Stimulated activated CD8-positive, alpha-beta memory T cell treated with anti-CD3 and anti-CD28 coated beads, Interleukin-7, amount 100 ng/mL, for 24 hours (primary cell): Measurements from ENCODE around the gene EFCAB11.
A peak's percentile ranks its signal among the peaks of the same experiment; 100 is the strongest.

Experiments
- DNase-seq: peaks from one replicate; pipeline ENCODE4 v3.0.0-alpha.2; 2020; ENCODE audit warnings: low read depth

The EFCAB11 gene

DNA sequence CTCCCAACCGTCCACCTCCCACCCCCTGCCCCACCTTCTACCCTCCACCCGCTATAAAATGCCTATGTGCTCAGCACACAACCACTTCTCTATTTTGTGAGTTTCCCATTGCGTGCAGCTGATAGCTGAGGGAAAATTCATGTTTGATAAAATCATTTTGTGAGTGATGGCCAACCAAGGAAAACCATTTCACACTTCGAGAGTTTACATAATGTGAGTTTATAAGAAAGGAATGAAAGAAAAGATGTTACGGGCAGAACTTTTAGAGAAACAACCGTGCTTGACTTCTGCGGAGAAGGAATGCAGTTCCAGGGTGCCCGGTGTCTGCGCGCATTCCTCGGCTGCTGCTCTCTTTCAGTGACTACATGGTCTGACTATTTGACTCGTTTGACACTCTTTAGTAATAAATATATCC lies 140.9 kb downstream of the EFCAB11 start:
- no peak for DNase-seq

DNA sequence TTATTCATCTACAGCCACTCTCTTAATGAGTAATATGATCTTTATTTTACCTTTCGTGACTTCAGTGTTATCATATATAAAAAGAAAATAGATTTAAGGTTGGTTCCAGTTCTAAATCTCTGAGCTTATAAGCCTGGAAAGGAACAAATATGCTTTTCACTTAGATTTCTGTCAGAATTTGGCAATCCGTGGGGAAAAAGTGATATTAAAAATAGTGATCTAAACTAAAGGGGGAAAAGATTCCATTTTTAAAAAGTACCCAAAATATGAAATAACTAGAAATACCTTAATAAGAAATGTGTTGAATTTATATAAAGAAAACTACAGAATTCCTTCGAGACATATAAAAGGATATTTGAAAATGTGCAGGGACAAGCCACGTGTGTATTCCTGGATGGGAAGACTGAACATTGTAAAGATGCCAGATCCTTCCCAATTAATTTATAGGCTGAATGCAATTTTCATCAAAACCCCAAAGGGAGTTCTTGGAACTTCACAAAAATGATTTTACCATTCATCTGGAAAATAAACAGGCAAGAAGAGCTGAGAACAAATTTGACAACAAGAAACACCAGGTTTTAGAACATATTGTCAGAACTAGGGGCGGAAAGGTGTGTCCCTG lies 142.5 kb downstream of the EFCAB11 start:
- DNase-seq = no peak

DNA sequence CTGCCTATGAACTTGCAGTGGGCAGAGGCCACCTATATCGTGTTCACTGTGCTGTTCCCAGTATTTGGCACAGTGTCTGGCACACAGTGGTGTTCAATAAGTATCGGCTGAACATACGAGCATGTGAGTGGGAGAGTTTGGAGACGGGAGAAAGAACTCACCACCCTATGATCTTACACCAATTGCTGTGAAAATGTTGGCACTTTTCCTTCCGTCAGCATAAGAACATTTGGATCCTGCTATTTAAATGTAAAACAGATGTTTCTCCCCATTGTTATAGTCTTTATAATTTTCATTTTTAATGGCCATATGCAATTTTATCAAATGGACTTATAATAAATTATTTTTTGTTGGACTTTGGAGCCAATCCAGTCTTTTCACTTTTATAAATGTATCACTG lies 144.4 kb downstream of the EFCAB11 start:
- no peak for DNase-seq

DNA sequence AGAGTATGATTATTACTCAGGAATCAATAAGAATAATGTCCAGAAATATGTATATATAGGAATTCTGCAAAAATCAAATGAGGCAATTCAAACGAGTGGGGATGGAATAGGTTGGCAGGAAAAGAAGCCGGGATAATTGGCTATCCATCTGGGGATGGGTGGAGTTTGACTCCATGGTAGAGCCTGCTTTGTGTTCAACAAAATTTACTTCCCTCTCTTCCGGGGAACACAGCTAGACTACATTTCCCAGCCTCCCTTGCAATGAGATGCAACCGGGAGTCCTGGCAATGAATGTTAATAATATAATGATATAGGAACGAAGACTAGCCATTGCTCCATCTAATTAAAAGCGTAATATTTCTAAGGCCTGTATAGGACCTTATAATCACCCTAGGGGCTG lies 146.6 kb downstream of the EFCAB11 start:
- no peak for DNase-seq

GRCh38 chr14:89807151-89807550 lies 147.4 kb downstream of the EFCAB11 start:
- DNase-seq = no peak

DNA sequence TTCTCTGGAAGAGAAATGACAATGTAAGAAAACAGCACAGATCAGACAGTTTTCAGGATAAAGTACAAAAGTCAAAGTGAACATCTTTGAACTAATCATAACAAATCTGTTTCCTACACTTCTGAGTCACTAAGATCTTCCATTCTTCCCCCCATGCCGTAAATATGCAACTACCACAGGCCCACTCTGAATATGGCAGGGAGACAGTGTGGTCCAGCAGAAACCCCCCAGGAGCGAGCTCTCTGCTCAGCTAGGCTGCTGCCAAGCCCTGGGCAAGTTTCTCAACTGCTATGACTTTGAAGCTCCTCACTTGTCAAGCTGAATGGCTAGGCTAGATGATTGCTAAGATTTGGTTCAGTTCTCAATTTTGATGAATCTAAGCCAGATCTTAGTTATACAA lies 148.1 kb downstream of the EFCAB11 start:
- DNase-seq = no peak

- no peak for DNase-seq
Measured at GRCh38 chr14:89805501-89805900, 149.0 kb downstream of the EFCAB11 start.

DNA sequence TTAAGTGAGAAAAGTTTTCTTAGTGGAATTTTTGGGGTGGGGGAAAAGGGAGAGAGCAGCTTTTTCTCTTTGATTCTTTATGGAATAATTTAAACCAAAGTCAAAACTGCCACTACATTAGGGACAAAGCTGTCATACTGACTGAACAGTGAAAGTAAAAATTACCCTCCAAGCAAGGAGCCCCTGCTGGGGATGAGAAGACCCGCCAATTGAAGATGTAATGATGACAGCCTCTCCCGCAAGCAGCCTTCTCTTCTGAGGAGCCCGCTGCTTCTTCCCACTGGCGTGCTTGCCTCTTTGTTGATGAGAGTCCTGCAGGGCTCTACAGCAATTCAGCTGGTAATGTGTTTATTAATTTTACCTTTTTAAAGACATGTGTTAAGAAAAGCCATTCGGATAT lies 151.0 kb downstream of the EFCAB11 start:
- DNase-seq = no peak

GRCh38 chr14:89801136-89801535 lies 153.4 kb downstream of the EFCAB11 start:
- DNase-seq = no peak

GRCh38 chr14:89798212-89798773 lies 156.2 kb downstream of the EFCAB11 start:
- no peak for DNase-seq

- DNase-seq = no peak
Measured at GRCh38 chr14:89797148-89797547, 157.4 kb downstream of the EFCAB11 start.

- DNase-seq = no peak
Measured at GRCh38 chr14:89794096-89794495, 160.4 kb downstream of the EFCAB11 start.

- no peak for DNase-seq
Measured at GRCh38 chr14:89793367-89793716, 161.2 kb downstream of the EFCAB11 start.

DNA sequence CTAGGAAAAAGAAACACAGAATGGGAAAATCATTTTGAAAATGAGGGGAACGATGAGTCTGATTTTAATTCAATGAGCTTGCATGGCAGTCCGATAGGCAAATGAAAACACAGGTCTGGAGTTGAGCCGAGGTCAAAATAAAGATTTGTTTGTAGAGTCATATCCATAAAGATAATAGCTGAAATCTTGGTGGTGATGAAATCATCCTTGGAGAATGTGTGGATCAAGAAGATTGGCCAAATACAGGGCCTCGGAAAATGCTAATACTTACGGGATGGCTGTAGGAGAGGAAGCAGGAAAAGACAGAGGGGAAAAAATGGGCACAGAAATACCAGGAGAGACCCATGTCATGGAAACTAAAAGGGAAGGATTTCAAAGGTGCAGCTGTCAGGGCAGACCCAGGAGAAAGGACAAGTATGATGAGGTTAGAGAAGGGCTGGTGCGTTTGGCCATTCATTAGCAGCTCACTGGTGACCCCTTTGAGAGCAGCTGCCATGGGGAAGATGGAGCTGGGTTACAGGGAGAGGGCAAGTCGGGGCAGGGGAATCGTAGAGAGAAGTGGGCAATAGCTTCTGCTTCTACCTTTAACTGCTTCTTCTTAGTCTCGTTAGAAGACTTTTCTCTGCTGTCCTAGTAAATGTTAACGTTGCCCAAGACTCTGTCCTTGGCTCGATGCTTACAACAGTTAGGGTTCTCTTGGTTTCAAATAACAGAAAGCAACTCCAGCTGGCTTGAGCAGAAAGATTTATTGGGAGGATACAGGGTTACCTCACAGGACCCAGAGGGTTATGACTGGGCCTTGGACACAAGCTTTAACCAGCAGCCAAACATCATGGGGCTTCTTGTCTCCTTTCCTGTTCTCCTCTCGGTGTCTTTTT lies 161.8 kb downstream of the EFCAB11 start:
- DNase-seq = no peak

DNA sequence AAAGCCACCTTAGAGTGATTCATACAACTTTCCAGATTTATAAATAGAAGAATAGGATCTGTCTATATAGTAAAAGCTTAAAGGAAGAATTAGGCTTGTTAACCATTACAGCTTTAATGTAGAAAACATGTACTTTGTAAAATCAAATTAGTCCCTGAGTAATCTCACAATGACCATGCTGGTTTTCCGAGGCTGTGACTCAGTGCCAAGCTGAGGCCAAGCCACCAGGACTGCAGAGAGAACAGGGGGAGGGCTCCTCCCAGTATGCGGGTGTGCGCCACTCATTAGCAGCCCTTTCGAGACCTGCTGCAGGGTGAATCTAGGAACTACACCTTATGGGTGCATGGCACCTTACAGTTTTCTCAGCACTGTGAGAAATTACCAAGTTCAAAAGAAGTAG lies 167.0 kb downstream of the EFCAB11 start:
- no peak for DNase-seq

GRCh38 chr14:89781046-89781445 lies 173.5 kb downstream of the EFCAB11 start:
- DNase-seq = no peak

DNA sequence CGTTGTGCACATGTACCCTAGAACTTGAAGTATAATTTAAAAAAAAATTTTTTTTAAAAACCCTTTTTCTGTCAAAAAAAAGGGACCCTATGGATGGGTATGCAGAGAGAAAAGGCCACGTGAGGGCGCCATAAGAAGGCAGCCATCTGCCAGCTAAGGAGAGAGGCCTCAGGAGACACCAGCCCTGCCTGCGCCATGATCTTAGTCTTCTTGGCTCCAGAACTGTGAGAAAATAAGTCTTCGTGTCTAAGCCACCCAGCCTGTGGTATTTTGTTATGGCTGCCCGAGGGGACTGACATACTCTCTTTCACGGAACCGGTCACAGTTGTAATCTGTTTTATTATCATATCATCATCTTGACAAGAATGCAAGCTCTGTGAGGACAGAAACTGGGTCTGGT lies 174.8 kb downstream of the EFCAB11 start:
- DNase-seq = no peak

- no peak for DNase-seq
Measured at GRCh38 chr14:89775946-89776345, 178.6 kb downstream of the EFCAB11 start.

GRCh38 chr14:89775151-89775550 lies 179.4 kb downstream of the EFCAB11 start:
- DNase-seq = no peak

GRCh38 chr14:89773644-89774316 lies 180.8 kb downstream of the EFCAB11 start:
- DNase-seq = peak; percentile 18

DNA sequence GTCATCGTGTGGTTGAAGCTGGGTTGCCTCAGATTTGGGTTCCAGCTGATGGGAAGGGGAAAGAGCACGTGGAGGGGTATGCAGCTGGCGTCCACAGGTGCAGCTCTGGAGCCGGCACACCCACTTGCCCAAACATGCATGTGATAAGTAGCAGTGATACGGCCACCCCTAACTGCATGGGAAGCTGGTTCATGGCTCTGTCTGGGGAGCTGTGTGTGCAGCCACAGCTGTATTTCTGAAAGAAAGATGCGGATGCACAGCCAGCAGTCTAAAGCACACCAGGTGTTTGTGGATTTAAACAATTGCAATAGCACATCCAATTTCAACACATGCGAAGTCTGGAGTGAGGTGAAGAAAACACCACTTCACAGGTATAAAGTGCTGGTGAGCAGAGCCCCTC lies 181.4 kb downstream of the EFCAB11 start:
- no peak for DNase-seq

DNA sequence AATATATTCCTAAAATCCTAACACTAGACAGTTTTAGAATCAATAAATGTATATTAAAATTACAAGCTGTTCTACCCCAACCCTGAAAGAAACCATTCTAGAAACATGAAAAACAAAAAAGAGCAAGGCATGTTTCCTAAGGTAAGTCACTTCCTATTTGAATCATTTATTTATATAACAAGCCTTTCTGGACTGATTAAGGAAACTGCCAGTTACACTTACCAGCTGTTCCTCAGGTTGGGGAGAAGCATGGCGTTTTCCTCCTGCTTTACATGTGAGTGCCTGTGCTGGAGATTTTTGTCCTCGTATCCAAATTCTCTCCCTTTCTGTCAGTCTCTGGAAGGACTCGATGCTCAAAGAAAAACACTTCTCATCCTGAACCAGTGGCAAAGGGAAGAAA lies 183.3 kb downstream of the EFCAB11 start:
- no peak for DNase-seq

DNA sequence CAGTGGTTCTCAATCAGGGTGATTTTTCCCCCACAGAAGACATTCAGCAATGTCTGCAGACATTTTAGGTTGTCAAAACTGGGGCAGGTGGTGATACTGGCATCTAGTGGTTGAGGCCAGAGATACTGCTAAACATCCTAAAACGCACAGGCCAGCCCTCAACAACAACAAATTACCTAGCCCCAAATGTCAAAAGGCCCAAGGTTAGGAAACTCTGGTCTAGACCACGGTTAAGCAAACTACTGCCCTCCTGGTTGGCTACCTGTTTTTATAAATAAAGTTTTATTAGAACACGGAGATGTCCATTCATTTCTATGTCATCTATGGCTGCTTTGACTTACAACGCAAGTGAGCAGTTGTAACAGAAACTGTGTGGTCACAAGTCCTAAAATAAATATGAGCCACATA lies 186.7 kb downstream of the EFCAB11 start:
- no peak for DNase-seq
